ENCODE data around the gene TP53RK.

TP53RK gene

DNA sequence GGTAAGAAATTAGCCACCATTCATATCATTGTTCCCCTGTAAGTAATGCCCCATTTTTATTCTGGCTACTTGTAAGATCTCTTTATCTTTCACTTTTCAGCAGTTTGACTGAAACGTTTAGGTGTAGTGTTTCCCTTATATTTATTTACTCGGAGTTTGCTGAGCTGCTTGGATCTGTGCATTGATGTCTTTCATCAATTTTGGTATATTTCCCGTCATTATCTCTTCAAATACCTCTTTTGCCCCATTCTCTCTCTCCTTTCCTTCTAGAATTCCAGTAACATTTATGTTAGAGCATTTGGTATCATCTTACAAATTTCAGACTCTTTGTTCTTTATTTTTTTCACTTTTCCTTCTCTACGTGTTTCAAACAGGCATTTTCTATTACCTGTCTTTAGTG, 28.8 kb downstream of the TP53RK start:
- no peak for DNase-seq (ENCODE audit: low read depth in 2 of 2)

DNA sequence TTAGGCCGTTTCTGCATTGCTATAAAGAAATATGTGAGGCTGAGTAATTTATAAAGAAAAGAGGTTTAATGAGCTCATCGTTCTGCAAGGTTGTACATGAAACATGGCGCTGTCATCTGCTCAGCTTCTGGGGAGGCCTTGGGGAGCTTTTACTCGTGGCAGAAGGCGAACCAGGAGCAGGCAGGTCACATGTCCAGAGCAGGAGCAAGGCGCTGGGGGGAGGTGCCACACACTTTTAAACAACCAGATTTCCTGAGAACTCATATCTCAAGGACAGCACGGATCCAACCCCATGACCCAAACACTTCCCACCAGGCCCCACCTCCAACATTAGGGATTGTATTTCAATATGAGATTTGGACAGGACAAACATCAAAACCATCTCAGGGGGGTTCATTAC, 31.6 kb downstream of the TP53RK start:
- DNase-seq (ENCODE audit: low read depth in 2 of 2), result no peak

DNA sequence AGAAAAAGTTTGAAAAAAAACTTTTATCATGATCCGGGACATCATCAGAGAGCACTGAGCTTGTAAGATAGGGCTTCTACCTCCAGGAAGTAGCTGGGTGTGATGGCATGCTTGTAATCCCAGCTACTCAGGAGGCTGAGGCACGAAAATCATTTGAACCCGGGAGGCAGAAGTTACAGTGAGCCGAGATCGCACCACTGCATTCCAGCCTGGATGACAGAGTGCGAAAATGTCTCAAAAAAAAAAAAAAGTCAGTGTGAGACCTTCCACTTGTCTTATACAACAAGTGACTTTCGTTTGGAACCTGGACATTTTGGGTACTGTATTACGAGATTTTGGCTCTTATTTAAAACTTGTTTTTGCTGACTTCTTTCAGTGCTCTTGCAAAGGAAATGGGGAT, 32.1 kb downstream of the TP53RK start:
- no peak for DNase-seq (ENCODE audit: low read depth in 2 of 2)

DNA sequence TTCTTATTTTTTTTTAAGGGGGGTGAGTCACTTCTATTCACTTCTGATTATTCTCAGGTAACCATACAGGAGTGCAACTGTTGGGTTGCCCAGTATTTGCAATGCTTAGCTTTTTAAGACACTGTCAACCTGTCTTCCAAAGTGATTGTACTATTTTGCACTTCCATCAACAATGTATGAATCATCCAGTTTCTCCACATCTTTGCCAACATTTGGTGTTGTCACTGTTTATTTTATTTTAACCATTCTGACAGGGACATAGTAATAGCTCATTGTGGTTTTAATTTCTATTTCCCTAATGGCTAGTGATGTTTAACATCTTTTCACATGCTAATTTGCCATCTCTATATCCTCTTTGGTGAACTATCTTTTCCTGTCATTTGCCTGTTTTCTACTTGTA, 36.5 kb downstream of the TP53RK start:
- no peak for DNase-seq (ENCODE audit: low read depth in 2 of 2)

DNA sequence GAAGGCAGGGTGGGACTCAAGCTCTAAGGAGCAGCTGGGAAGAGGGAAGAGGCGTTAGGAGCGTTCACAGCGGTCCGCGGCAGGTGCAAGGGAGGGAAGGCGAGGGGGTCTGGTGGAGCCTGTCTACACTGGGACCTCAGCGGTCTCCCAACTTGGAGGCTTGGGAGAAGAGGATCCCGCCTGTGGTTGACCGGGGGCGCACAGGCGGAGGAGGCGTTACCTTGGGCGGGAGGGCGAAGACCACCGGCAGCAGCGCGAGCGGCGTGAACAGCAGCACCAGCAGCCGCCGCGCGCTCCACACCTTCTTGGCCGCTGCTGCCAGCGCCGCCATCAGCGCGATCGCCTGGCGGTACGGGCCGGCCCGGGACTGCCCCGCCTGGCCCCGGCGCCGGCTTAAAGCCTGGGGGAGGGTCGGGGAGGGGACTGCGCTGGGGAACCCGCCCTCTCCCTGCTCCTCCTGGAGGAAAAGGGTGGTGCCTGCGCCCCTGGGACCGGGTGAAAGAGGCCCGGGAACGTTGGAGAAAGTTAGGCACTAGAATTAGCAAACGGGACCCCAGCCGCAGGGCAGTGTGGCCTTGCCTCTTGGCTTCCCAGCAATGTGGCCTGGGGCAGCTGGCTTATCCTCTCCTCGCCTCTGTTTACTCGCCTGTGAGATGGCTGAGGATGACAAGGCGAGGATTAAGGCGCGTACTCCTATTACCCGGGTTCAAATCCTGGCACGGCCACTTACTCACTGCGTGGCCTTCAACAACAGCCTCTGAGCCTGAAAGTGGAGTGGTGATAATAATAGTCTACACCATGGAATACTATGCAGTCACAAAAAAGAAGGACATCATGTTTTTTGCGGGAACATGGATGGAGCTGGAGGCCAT, 37.9 kb downstream of the TP53RK start, which contains the start of gene SLC13A3:
TSS of gene SLC13A3 (minus strand) at position 369 of the 872 bp plus-strand sequence. CDS start at position 331, 38 bp downstream.
- no peak for DNase-seq (ENCODE audit: low read depth in 2 of 2)

DNA sequence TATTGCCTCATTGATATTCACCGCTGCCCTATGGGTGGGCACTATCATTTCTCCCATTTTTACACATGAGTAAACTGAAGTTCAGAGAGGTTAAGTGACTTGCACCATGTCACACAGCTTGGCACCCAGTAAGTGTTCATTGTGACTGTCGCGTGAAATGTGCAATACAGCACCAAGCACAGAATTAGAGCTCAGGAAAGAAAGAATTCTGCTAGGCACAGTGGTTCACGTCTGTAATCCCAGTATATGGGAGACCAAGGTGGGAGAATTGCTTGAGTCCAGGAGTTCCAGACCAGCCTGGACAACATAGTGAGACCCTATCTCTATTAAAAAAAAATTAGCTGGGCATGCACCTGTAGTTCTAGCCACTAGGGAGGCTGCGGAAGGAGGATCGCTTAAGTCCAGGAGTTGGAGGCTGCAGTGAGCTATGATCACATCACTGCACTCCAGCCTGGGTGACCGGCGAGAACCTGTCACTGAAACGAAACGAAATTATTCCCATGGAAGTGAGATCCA, 38.6 kb downstream of the TP53RK start:
- DNase-seq (ENCODE audit: low read depth in 2 of 2), result no peak

DNA sequence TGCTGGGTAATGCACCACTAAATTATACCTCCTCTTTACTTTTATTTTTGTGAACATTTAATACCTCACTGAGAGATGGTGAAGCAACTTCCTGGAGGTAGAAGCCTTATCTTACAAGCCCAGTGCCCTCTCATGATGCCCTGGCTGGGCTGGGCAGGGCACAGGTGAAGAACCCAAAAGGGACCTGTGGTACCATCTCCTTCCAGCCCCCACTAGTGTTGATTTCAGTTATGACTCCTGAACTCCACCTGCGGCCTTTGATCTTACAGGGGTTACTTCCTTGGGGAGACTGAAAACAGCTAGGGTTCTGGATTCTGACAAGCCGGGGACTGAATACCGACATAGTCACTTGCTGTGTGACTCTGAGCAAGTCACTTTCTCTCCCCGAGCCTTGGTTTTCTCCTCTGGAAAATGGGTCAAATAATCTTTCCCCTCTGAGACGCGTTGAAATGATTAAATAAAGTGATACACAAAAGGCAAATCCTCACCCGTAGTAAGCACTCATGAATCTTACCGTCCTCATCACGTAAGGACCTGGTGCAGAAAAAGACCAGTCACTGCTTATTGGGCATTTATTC, 39.2 kb downstream of the TP53RK start:
- DNase-seq (ENCODE audit: low read depth in 2 of 2), result no peak

DNA sequence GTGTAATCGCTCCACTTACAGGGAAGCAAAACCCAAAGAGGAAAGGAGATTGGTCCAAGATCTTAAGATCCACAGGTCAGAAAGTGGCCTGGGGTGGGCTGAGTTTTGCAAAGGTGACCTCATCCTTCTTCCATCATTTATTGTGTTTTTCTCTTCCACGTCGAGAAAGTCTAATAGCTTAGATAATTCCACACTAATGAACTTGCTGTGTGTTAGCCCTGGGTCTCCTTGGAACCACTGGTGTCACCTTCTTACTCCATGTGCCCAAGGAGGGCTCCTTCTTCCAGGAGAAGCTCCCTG, 39.6 kb downstream of the TP53RK start:
- no peak for DNase-seq (ENCODE audit: low read depth in 2 of 2)

DNA sequence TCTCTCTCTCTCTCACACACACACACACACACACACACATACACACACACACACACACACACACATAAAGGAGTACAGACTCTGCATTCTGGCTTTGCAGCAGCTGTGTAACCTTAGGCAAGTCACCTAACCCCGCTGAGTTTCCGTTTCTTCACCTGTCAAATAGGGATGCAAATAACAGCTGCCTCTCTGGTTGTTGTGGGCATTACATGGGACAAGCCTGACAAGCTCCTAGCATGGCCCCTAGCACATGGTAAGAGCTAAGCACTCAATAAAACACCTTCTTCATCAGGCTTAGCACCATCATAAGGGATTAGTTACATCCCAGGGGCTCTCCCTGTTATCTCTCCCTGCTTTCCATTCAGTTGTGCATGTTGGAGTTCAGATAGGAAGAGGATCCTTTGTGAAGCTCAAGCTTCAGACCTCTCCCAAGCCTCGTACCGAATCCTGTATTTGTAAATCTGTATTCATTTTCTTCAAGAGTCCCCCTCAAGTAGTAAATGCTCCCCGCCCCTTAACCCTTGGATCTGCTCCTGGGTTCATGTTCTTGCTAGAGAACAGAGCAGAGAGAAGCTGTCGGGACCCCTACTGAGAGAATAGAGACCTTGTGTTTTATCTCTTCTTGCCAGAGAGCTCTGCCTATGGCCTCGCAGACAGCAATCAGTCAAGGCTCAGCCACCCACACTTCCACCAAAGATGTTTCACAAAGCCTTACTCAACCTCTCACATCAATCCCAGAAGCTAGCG, 40.2 kb downstream of the TP53RK start:
- no peak for DNase-seq (ENCODE audit: low read depth in 2 of 2)

DNA sequence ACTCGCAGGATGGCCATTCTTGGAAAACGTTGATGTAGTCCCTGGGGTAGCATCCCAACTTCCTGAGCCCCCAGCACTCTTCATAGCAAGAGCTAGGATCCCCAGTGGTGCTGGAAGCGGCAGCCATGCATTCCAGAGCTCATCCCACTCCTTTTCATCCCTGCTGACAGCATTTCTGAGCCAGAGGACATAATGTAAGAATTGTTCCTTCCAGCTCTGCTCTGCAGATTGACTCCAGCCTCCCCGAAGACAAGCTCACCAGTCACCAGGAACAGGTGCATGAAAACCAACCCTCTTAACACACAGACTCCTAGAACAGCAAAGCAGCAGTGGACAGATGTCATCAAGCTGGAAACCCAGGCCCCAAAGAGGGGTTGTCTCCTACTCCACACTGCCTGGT, 41.8 kb downstream of the TP53RK start:
- DNase-seq (ENCODE audit: low read depth in 2 of 2), result no peak

DNA sequence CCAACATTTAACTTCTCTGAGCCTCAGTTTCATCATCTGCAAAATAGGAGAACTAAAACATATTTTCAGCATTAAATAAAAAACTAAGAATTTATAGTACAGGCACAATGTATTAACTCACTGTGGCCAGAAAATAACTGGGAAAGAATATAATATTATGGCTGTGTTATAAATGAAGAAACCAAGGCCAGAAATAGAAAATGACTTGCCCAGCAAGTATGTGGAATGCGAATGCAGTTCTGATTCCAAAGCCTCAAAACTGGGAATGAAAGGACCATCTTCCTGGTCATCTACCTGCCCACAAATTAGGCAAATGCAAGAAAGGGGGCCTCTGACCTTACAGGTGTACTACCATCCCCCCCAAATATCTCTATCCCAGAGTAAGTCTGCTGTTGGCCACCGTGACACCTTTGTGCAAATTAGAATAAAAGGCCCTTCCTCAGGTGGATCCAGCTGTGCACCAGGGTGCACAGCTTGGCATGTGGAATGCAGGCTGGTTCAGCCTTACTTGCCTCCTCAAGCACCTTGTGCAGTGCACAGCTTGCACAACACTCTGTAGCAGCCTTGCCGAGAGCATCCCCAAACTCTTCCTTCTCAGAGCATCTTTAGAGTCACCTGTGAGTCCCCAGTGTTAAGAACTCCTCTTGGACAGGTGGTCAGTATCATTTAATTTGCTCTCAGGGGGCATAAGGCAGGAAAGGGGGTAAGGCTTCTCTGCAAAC, 42.4 kb downstream of the TP53RK start:
- DNase-seq (ENCODE audit: low read depth in 2 of 2), result no peak

DNA sequence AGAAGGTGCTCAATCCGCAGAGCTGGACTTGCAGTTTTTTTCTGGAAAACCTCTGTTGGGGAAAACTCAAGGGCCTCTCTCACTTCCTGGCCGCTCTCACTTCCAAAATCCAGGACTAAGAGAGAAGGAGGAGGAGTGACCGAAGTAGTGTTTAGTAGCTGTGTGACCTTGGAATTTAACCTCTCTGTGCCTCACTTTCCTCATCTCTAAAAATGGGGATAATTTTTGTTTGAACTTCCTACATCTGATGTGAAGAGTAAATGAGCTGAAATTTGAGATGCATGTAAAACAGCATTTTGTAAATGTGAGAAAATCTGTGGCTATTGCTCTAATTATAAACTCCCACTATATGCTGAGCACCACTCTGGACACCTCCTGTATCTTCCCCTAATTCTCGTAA, 43.1 kb downstream of the TP53RK start:
- DNase-seq (ENCODE audit: low read depth in 2 of 2), result no peak

DNA sequence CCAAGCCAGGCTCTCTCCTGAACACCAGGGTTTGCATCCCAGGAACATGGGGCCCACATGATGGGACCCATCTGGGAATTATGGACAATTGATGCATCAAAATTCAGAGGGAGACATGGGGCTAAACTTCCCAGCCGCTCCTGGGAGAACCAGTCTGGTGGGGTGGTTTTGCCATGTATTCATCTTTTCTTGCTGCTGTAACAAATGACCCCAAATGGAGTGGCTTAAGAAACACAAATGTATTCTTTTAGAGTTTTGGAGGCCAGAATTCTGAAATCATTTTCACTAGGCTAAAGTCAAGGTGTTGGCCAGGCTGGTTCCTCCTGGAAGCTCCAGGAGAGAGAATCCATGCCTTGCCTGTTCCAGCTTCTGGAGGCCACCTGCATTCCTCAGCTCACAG, 44.5 kb downstream of the TP53RK start:
- DNase-seq (ENCODE audit: low read depth in 2 of 2), result no peak

DNA sequence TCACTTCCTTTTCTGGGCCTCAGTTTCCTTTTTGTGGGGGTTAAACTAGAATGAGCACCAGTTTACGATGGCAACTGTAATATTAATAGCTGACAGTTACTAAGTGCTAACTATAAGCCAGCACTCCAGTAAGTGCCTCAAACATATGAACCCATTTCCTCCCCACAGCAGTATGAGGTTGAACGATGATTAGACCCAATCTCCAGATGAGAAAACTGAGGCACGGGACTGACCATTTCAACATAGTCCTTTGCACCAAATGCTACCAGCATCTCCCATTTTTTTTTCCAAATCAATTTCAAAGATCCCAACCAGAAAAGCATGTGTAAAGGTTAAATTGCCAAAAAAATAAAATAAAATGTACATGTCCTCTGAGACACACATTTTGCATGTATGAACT, 45.1 kb downstream of the TP53RK start:
- DNase-seq (ENCODE audit: low read depth in 2 of 2), result no peak

DNA sequence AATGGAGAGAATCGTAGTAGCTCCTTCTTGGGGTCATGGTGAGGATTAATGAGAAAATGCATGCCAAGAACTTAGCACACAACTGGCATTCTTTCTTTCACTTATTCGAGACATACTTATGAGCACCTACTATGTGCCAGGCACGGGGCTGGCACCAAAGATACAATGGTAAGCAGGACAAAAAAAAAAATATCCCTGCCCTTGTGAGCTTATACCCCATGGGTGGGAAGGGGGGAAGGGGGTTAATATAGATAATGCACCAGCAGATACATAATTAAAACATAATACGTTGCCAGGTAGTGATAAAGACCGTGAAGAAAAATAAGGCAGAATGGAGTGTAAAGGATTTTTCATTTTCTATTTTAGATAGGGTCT, 46.3 kb downstream of the TP53RK start:
- DNase-seq (ENCODE audit: low read depth in 2 of 2), result no peak

DNA sequence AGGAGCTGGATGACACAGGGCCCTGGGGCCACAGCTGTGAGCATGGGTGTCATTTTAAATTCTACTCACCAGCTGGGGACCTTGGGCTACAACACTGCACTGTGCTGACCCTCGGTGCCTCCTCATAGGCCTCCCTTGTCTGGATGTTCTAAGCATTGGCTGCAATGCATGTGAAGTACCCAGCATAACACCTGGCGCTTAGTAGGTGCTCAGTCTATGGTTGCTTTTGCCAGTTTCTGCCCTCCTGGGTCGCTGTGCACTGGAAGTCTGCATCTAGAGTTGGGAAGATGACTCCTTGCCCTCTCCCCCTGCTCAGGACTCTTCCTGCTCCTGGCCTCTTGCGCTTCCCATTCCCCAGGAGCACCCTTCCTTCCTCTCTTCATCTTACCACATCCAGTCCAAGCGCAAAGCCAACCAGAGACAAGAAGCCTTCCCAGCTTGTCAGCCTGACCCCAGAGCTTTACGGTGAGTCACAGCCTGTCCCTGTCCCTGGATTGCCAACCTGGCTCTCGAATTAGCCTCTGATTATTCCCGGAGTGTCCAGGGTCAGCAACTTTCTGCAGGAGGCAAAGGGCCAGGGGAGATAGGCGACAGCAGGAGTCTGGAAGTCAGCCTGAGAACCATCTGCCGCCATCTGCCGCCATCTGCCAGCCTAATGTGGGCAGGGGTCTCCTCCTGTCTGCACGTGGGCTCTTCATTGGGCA, 46.8 kb downstream of the TP53RK start:
- DNase-seq (ENCODE audit: low read depth in 2 of 2), result no peak

DNA sequence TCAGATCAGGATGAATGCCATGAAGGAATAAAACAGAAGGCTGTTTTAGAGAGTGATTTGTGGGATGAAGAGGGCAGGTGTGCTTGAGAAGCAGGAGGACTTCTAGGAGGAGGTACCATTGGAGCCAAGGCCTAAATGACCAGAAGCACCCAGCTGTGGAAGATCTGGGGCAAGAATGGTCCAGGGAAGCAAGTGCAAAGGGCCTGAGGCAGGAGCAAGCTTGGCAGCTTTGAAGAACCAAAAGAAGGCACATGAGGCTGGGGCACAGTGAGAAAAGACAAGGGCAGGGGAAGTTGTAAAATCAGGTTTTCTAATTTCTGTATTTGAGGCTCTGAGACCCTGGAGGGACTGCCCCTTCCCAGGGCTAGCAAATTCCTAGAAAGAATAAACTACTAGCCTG, 47.8 kb downstream of the TP53RK start:
- no peak for DNase-seq (ENCODE audit: low read depth in 2 of 2)

DNA sequence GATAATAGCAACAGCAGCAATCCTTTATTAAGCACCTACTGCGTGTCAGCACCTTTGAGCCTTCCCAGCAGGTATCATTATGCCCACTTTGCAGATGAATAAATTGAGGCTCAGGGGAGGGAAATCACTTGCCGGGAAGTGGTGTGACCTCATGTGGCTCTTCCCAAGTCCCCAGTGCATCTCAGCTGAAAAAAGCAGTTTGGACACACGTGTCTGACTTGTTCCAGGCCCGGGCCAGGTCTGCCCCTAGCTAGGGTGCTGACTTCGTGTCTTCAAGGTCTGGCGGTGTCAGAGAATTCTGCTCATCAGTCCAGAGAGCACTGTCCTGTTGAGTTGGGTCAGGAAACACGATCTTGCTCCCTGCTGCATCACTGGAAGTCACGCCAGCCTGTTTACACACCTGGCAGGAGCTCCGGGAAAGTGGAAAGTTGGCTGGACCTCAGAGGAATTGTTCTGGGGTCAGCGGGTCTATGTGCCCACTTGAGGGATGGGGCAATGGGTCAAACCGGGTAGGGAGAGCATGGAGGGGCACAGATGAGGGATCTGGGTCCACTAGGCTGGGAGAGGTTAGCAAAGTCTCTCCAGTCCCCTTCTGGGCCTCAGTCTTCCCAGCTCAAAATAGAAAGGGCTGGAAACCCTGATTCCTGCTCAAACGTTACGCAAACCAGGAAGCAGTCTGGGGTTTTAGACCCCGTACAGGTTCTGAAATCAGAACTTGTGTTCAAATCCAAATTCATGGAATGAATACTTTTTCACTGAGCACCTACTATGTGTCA, 48.5 kb downstream of the TP53RK start:
- DNase-seq (ENCODE audit: low read depth in 2 of 2), result no peak

DNA sequence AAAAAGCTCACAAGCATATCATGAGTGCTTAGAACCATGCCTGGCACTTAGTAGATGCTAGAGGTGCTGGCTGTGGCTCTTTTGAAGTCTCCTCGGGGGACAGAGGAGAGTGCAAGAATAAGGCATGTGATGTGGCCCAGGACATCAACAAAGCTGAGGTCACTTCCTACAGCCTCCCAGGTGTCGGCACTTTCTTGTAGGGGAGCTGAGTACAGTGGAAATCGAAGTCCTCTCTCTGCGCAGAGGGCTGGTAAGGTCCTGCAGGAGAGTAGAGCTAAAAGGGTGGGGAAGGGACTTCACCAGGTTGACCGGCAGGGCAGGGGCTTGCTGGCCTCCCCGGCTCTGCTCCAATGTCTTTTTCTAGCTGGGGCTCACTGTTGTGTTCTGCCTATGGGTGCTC, 49.2 kb downstream of the TP53RK start:
- DNase-seq (ENCODE audit: low read depth in 2 of 2), result no peak

DNA sequence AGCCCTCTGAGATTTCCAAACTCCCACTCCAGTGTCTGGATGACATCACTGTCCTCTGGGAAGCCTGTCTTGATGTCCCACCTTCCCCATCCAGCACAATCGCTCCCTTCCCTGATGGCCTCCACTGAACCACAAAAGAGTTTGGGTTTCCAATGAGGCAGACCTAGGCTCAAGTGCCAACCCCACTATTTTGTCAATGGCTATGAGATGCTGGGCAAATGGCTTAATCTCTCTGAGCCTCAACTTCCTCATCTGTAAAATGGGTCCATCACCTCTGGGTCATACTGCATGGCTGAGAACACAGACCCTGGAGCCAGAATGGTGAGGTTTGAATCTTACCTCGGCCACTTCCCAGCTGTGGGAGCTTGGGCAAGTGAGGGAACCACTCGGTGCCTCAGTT, 49.7 kb downstream of the TP53RK start:
- DNase-seq (ENCODE audit: low read depth in 2 of 2), result no peak

DNA sequence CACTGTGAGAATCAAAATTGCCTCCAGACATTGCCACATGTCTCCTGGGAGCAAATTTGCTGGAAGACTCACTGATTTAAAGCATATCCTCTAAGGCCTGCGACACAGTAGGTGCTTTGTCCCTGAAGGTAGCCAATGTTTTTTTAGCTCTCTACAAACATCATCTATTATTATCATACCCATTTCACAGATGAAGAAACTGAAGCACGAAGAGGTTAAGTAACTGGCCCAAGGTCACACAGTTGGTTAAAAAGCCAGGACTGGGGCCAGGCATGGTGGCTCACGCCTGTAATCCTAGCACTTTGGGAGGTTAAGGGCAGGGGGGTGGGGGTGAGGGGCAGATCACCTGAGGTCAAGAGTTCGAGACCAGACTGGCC, 50.4 kb downstream of the TP53RK start:
- no peak for DNase-seq (ENCODE audit: low read depth in 2 of 2)
